NOMO-1 (cell line): ENCODE data around the gene DMRT2.
A peak's percentile ranks its signal among the peaks of the same experiment; 100 is the strongest.

Experiments
- DNase-seq, 2 experiments: peaks; one replicate each; lab custom pipeline; 2025; ENCODE audit not compliant: unreplicated experiment in 2 of 2; lab: John Stamatoyannopoulos, UW

DMRT2 gene

GRCh38 chr9:1050125-1050895 is at the start of gene DMRT2:
Gene DMRT2, plus strand, starts transcription at chr9:1050357. Its CDS starts 1,257 bp downstream, at chr9:1051614.
- no peak for DNase-seq

- no peak for DNase-seq
These were observed 48.3 kb upstream of the DMRT2 start for GRCh38 chr9:1001838-1002237.

DNA sequence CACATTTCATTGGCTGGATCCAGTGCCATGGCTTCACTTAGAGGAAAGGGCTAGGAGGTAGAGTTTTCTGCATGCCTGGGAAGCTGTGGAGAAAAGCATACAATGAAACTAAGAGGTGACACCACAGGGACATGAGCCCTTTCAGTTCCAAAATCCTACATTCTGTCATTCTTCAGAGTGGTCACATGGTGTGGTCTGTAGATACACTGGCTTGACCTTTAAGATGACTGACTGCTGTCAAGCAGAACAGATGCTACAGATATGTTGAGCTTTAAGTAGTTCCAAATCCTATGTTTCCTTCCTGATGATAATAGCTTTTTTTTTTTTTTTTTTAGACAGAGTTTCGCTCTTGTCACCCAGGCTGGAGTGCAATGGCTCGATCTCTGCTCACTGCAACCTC is 47.5 kb upstream of the DMRT2 start:
- DNase-seq: no peak

DNA sequence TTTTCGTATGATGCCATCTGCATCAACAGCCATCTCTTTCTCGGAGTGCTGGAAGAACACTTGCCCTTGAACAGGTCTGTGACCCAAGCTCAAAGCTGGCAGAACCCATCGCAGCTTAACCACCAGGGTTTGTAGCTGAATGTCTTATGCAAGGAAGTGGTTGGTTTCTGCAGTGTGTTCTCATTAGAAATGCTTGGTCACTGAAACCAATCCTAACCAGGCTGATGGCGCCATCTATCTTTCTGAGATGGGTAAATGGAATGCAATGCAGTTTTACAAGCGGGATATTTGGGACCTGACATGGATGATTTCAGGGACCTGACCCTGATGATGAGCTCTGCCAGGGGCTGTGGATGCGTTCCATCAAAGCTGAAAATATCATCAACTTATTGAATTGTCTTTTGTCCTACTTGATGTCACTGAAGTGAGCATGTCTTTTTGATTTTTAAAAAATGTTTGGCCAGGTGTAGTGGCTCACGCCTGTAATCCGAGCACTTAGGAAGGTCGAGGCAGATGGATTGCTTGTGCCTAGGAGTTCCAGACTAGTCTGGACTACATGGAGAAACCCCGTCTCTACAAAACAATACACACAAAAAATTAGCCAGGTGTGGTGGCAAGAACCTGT is 45.0 kb upstream of the DMRT2 start:
- peak in 1 of 2 experiments; percentile 20 for DNase-seq

DNA sequence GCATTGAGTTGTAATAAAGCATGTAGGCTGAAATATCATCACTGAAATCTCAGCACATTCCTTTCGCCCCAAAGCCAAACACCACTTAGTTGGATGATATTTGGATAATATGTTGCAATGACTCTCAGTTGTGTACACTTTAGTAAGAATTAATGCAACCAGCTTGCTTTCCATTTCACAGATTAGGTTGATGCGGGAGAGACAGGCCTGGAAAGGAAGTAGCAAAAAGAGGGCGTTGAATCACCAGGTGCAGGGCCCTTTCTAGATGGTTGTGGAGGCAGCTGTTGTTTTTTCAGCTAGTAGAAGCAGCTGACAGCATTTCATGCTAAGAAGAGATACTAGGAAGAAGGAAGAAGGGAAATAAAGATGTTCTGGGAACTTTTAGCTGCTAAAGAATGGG is 42.8 kb upstream of the DMRT2 start:
- DNase-seq: no peak

- DNase-seq: no peak
These were observed 41.9 kb upstream of the DMRT2 start for GRCh38 chr9:1008216-1008615.

- DNase-seq: peak; percentile 23 to 27
These were observed 41.0 kb upstream of the DMRT2 start for GRCh38 chr9:1009101-1009707.

- peak in 1 of 2 experiments; percentile 1 for DNase-seq
These were observed 37.1 kb upstream of the DMRT2 start for GRCh38 chr9:1013021-1013420.

GRCh38 chr9:1014225-1014624 is 35.9 kb upstream of the DMRT2 start:
- no peak for DNase-seq

DNA sequence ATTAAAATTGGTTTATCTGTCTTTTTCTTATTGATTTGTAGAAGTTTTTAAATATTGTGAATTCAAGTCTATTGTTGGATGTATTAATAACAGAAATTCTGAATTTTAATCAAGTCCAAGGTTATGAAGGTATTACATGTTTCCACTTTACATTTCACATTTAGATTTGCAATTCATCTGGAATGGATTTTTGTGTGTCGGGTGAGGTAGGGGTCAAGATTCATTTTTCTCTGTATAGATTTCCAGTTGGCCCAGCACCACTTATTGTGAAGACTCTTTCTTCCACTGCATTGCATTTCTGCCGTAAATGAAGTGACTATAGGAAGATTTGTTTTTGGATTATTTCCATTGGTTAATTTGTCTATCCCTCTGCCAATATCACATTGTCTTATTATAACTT is 35.5 kb upstream of the DMRT2 start:
- no peak for DNase-seq

DNA sequence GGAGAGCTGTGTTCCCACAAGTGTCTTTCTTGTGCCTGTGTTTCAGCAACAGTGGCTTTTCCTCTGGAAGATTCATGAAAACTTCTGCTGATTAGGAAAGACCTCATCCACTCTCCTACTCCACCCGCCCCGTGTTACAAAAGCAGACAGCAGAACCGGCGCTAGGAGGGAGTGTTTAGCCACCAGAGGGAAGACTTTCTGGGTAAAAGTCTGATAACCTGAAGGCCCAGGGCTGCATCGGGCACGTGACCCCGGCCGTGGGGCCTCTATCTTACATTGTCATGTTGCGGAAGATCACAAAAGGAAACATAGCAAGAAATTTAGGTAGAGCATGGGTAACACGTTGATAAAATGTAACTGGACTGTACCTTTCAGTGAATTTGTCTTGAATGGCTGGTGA is 32.0 kb upstream of the DMRT2 start:
- DNase-seq: peak in 1 of 2 experiments; percentile 15

DNA sequence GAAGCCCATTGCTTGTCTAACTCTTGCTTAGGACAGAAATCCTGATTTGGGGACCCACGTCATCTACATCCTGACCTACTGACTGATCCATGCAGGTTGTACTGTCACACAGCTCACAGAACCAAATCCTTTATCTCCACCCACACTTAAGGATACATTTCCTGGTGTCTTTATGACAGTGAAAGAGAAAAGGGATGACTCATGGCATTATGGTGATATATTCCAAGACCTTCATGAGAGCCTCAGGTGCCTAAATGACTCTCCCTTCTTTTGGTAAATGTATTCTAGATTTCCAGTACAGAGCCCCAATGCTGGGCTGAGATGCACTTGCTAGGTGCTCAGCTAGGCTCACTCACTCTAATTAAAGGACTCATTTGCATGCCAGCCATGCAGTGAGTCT is 26.0 kb upstream of the DMRT2 start:
- DNase-seq: no peak

- DNase-seq: no peak
These were observed 25.0 kb upstream of the DMRT2 start for GRCh38 chr9:1025131-1025530.

DNA sequence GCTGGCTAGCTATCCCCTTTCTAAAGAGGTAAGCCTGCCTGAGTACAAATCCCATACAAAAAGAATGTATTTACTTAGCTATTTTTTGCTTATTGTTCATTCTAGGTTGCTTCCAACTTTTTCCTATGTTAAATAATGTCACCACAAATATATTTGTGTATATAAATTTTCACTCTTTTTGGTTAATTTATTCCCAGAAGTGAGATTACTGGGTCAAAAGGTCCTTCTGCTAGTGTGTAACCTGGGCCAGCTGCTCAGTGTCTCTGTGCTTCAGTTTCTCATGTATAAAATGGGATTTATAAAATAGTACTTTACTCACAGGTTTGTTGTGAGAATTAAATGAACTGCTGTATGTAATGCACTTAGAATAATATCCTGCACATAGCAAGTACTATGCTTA is 23.9 kb upstream of the DMRT2 start:
- no peak for DNase-seq

GRCh38 chr9:1028501-1029190 is 21.5 kb upstream of the DMRT2 start:
- DNase-seq: no peak

- DNase-seq: no peak
These were observed 18.1 kb upstream of the DMRT2 start for GRCh38 chr9:1031951-1032601.

DNA sequence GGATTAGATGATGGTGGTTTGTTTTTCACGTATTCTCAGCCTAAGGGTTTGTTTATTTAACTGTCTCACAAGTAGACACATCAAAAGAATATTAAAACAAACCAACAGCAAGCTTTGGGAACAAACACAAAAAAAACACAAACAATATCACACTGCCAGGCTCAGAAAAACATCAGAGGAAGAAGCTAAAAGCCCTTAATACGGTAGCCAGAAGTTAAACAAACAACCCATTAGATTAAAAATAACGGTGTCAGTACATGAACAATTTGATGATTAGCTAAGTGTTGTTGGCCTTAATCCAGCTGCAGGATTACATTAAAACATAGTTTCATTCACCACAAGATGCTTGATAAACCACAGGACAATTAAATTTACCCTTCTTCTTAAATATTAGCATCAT is 15.9 kb upstream of the DMRT2 start:
- DNase-seq: no peak

- DNase-seq: no peak
These were observed 10.6 kb upstream of the DMRT2 start for GRCh38 chr9:1039589-1039988.

DNA sequence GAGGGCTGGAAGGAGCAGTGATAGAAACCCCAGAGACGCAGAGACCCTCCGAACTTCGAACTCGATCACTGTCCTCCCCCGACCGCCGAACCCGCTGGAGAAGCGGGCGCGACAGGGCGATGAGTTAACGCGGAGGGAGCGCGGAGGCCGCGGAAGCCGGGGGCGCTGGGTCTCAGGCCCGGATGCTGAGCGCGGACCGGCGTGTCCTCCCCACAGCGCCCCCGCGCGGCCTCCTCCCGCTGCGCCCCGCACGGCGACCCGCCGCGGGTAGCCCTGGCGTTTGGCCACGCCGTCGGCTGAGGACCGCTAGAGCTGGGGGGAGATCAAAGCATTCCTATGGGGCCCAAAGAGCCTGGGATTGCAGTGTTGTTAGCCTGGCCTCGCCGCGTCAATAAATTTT is 7.7 kb upstream of the DMRT2 start:
- DNase-seq: no peak

DNA sequence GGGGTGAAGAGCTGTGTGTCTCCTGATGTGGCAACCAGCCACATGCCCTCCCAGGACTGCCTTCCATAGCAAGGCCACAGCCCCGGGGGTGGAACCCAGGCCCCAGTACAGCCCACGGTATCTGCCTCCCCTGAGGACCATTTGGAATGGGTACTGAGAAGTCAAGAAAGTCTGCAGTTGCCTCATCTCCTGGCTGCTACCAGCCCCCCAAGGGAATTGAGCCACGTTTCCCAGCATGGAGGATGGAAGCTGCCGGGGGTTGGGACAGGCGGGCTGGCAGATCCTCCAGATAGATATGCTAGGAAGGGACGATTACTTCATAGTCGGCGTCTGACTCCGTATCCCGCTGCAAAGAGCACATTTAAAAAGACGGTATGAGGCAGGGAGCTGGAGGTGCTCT is 5.5 kb upstream of the DMRT2 start:
- DNase-seq: no peak
